DOHH2 (cell line): Measurements from ENCODE around the gene TMEM60.

Experiments used
- EZH2phosphoT487 ChIP-seq: fragments of 200-600 bp; sonication (generic); IDR thresholded peaks from 2 replicates; pipeline ENCODE4 v1.6.1; 2017; ENCODE audit warnings: borderline replicate concordance, mild to moderate bottlenecking, antibody characterized with exemption, low read length, moderate library complexity, mixed read lengths
- TF ChIP-seq, protein P1 (sequence below): fragments of 200-600 bp; sonication (generic); IDR thresholded peaks from one replicate; pipeline ENCODE4 v1.5.1; 2014; ENCODE audit warnings: antibody characterized with exemption, mild to moderate bottlenecking, low read depth, low read length; ENCODE audit not compliant: poor library complexity, severe bottlenecking

DNA sequence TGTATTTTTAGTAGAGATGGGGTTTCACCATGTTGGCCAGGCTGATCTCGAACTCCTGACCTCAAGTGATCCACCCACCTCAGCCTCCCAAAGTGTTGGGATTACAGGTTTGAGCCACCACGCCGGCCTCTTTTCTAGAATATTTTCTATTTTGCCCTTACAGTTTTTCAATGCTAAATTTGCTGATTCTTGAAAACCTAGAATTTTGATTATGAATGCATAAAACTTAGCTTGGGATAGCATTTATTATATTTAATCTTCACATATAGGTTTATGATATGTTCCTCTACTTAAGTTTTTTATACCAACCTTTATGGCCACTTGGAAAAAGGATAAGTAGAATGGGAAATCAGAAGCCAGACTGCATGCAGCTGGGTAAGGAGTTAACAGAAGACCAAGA, 2.1 kb downstream of the TMEM60 start:
- TF ChIP-seq, protein P1, sequence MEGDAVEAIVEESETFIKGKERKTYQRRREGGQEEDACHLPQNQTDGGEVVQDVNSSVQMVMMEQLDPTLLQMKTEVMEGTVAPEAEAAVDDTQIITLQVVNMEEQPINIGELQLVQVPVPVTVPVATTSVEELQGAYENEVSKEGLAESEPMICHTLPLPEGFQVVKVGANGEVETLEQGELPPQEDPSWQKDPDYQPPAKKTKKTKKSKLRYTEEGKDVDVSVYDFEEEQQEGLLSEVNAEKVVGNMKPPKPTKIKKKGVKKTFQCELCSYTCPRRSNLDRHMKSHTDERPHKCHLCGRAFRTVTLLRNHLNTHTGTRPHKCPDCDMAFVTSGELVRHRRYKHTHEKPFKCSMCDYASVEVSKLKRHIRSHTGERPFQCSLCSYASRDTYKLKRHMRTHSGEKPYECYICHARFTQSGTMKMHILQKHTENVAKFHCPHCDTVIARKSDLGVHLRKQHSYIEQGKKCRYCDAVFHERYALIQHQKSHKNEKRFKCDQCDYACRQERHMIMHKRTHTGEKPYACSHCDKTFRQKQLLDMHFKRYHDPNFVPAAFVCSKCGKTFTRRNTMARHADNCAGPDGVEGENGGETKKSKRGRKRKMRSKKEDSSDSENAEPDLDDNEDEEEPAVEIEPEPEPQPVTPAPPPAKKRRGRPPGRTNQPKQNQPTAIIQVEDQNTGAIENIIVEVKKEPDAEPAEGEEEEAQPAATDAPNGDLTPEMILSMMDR = no peak
- TF ChIP-seq EZH2phosphoT487 = no peak
